GM18909 (cell line): ENCODE data around the gene ADGRF1.
"Not testable (repeated sequence)": the region's sequence is repeated elsewhere in the genome, so short reads cannot be mapped to it uniquely, and the experiment has no call there.

Source experiments
- ATAC-seq: cut with Tn5 transposase; IDR thresholded peaks from one replicate; pipeline ENCODE4 v1.9.1; 2021; ENCODE audit warnings: mild to moderate bottlenecking; ENCODE audit not compliant: unreplicated experiment, poor library complexity

The ADGRF1 gene

DNA sequence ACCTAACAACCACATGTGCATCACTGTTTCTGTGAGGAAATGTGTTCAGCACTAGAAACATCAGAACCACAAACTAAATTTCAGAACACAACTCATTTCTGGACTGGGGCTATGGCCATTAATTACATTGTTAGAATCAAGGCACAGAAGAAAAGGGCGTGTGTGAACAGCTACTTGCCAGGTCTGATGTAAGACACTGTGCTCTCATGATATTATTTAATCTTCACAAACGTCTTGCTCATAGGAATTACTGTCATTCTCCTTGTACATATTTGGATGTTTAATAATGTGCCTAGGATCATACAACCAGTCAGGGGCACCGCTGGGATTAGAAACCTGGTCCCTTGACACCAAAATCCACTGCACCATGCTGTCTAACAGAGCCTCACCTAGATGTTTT lies 14.8 kb downstream of the ADGRF1 start:
- no peak for ATAC-seq

DNA sequence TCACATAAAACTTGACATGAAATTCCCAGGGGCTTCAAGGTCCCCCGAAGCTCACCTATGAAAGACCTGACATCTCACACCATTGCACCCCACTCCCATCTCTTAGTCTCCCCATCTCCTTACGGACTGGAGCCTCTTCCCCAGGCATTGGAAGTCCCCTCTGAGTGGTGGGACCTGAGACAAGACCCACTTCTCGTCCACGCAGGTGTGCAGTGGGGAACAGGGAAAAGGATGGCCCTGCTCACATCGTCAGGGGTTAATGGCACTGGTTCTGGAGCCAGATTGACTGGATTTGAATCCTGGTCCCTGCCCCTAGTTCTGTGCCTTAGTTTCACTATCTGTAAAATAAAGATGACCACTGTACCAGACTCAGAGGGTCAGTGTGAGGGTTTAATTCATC lies 15.5 kb downstream of the ADGRF1 start:
- ATAC-seq: no peak

DNA sequence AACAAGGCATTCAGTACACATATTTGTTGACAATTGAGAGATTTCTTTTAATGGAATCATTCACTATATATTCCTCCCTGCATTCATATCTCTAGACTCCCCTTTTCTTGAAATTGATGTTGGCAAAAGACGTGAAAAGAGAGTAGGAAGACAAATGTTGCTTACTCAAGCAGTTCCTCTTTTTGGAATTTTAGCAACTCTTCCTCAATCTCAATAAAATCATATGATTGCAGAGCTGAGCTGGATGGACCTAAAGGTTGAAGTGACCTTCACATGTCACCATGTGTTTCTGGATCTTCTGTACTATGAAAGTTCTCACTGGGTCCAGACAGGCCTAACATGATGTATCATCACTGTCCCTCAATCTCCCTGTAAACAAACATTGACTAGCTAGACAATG lies 18.6 kb downstream of the ADGRF1 start:
- no peak for ATAC-seq

DNA sequence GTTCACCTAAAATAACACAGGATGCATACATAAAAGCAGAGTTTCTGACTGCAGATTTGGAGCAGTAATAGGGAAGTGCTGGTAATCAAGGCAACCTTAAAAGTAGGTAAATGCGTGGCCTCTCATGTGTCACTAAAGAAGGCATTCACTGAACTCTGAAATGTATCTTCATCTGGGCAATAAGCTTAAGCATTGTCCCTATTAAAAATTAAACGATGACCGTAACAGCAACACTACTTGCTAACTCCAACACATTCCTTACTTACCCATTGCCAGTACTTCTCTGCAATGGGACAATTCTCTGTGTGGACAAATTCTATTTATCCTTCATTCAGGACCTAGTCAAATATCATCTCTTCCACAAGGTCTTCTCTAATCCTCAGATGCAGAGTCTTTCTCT lies 19.9 kb downstream of the ADGRF1 start:
- ATAC-seq: no peak

DNA sequence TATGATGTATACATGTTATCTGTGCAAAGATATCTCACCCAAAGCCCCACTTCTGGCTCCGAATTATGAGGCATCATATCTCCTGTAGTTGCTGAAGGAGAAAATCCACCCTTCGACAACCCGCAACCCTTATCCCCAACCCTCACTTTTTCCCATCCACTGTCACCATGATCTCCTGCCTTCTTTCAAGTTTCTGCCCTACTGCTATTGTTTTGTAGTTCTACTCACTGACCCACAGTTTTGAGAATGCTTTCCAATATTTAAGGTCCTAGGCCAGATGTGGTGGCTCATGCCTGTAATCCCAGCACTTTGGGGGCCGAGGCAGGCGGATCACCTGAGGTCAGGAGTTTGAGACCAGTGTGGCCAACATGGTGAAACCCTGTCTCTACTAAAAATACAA lies 22.2 kb downstream of the ADGRF1 start:
- no peak for ATAC-seq

DNA sequence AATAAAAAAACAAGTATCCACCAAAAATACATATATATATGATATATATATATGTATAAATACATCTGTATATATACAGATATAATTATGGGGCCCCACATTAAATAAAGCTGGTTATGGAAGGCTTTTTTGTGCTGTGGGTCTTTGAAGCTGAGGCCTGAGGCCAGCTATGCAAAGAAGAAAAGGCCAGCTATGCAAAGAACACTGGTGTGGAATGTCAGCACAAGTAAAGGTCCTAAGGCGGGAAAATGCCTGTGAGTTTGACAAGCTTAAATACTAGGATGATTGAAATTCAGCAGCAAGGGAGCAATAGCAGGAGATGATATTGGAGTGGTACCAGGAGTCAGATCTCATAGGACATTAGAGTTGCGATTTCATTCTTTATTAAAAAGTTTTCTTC lies 25.2 kb downstream of the ADGRF1 start:
- ATAC-seq: no peak

DNA sequence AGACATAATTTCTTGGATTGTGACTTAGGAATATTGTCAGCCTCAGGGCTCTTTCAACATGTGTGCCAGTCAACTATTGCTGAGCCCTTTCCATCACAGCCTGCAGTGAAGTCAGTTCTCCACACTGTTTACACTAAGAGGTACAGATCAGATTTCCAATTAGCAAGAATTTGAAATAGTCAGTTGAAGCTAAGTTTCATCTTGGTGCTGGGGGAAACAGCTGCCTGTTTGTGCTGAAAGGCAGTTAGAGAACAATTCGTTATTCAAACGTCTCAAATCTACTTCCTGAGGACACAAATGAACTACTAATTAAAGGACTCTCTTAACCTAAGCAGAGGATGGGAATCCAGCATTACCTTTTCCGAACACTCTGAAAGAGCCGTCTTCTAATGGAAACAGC lies 25.9 kb downstream of the ADGRF1 start:
- no peak for ATAC-seq

DNA sequence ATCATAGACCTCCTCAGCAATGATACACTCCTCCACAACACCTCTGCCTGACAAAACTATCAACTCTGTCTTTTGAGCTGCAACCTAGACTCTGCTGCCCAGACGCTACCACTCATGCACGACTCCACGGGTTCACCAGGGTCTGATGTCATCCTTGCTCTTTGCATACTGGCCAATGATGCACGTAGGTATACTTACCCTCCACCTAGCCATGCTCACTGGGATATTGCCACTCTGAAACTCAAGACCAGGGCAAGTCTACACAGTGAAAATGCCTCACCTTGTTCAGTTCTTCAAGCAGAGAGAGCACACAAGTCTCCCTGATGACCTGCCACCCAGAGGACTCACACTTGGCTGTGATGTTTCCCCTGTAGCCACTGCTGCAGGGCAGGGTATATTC lies 27.7 kb downstream of the ADGRF1 start:
- no peak for ATAC-seq

DNA sequence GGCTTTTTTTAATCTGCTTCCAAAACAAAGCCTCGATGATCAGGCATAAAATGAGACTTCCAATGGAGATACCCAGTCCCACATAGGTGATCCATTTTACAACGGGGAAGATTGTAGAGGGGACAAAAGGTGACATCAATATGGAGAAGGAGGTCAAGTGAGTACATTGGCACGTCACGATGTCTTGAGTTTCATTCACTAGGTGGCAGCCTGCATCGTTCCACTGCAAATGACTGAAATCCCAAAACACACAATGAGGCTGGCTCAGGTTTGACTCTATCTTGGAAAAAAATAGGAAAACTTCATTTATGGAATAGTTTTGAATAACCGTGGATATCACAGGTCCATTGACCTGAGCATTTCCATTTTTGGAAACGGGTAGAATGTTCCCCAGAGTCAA lies 32.5 kb downstream of the ADGRF1 start:
- no peak for ATAC-seq

DNA sequence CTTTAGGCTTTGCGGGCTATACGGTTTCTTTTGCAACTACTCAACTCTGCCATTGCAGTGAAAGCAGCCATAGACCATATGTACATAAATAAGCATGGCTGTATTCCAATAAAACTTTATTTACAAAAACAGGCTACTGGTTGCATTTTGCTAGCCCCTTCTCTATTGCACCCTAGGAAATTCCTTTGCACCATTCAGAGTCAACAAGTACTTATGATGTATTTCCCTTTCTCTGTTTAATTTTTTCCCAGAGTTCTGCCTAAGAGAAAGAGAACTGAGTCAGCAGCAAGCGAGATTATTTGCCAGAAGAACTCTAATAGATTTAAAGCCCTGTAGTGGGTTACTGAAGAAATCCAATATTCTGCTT lies 33.8 kb downstream of the ADGRF1 start:
- ATAC-seq: no peak

DNA sequence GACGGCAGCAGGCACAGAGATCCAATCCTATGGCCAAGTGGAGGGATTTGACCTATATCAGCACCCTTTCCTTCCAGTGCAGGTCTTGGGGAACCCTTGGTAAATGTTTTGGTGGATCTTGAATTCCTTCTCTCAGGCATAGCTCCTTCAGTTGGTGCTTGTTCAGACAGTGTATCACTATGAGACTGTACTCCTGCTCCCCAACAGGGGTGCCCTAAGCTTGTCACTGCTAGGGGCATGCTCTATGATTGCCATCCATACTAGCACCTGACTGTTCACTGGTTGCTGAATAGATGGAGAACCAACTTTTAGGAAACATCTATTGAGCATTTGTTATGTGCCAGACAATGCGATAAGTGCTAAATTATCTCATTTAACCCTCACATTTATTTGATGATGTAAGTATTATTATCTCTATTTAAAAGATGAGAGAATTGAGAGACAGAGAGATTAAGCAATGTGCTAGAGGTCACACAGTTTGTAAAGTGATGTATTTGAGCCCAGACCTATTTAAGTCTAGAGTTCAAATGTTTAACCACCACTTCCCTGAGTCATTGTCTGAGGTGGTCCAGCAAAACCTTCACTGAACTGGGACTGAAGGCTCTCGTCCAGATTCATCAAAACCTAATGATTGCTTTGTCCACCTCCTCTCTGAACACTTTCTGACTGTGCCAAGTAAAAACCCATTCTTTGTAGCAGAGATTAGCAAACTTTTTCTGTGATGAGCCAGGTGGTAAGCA lies 34.3 kb downstream of the ADGRF1 start:
- no peak for ATAC-seq

DNA sequence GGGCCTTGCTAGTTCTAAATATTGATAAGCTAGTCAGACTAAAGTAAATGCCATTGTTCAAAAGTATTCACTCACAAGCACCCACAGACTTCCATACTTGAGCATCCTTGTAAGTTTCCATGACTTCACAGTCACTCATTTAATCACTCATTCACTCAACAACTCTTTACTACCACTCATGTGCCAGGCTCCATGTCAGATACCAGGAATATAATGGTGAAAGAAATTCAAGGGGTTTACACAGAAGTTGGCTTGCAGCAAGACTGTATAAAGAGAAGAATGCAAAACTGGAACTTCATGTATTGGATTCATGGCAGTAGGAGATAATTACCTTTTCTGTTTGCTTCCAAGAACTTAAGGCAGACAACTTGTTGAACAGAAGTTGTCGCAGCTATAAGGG lies 36.6 kb downstream of the ADGRF1 start:
- ATAC-seq: no peak

DNA sequence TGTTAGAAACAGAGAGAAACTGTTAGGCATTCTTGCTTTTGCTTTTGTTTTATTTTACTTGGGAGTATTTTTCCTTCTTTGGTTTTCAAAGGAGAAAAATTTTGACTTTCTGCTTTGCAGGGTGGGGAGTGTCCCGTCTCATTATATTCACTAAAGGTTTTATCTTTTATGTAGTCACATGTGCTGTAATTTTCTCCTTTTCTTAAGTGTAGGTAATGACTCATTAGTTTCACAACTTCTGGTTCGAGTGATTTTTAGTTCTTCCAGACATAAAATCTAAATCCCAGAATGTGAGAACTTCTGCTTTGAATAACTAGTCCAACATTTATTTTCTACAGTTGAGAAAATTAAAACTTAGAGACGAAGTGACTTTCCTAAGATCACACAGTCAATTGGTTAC lies 37.7 kb downstream of the ADGRF1 start:
- no peak for ATAC-seq

DNA sequence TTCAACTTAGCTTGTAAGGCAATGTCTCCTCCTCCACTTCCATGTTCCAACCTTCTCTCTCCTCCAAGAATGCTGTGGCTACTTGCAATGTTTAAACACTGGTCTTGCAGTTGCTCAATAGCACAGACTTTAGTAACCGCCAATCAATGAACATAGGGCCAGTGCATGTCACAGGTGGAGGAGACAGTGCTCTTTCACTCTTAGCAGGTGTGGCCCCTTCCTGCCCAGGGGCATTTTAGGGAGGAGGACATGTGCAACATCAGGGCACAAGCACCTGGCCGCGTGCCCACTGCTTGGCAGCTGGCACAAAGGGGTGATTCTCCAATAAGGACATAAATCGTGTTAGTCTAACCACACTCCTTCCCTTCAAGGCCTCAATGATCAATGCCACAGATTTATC lies 41.3 kb downstream of the ADGRF1 start:
- ATAC-seq: no peak

DNA sequence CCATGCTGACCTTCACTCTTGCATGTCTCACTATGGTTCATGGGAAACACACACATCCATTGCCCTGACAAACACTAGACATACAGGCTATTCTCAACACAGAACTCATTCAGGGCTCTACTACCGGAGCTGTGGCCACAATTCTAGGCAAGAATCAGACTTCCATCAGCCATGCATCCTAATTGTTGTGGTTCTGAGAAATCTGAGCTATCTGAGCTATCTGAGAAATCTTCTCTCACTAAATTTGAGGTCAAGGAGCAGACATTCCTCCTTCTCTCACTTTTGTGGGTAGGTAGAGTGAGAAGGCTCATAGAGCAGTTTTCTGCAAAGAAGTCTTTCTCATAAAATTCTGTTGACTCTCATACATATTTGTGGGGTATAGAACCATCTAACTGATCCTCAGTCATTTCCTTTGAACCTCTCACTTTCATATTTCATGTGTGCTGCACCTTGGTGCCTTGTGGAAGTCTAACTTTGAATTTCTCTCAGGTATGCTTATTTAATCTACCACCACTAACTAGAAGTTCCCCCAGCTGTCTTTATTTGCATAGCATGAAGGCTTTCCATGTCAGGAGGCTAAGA lies 43.6 kb downstream of the ADGRF1 start:
- no peak for ATAC-seq

DNA sequence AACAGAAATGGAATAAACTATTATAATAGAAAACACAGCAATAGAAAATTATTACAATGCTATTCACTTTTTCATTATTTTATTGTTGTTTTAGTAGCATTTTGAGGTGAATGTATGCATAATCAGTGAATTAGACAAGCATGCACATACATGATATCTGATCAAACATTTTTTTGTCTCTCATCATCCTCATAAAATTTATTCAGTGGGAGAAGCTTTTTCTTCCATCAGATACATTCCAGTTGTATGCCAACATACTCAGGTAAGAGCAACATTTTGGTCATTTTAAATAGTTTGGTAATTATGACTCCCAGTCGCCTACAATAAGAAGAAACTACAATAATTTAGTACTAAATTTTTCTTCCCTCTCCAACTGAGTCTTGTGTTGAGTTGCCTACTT lies 44.5 kb downstream of the ADGRF1 start:
- ATAC-seq: no peak

DNA sequence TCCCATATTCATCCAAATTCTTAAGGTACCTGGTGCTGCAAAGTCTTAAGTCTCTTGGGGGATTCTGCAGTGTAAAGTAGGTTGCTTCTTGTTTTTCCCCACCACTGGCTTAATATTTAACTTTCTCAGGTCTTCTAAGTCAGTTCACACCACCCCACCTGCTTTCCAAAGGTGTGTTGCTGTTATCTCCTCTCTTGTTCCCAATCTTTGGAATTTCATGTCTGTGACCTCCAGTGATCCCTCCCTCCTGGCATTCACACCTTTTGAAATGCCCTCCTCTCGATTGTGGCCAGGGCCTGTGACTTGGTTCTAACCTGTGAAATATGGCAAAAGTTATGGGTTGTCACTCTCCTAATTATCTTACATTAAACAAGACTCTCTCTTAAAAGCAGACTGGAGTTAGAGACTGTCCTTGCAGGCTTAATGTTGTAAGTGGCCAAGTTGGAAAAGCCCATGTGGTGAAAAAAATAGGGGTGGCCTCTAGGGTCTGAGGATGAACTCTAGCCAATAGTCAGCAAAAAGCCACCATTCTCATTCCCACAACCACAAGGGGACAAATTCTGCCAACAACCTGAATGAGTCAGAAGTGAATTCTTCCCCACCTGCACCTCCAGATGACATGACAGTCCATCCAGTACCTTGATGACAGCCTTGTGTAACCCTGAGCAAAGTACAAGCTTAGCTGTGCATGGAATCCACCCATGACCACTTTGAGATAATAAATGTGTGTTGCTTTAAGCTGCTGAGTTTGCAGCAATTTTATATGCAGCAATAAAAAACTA lies 45.1 kb downstream of the ADGRF1 start:
- ATAC-seq: no peak

DNA sequence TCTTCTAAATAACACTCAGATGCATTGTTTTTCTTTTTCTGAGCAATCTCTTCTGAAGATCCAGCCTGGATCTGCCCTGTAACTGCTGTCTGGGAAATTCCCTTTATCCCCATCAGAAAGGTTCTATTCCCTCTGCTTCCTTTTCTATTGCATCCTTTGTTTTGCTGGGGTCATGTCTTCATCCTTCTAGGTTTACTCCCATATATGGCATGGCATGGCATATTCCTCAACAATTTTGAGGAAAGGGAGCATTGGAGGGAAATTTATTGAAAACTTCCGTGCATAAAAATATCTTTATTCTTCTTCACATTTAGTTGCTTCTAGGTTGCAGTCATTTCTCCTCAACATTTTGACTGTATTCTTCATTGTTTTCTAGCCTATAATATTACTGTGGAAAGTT lies 47.2 kb downstream of the ADGRF1 start:
- no peak for ATAC-seq

DNA sequence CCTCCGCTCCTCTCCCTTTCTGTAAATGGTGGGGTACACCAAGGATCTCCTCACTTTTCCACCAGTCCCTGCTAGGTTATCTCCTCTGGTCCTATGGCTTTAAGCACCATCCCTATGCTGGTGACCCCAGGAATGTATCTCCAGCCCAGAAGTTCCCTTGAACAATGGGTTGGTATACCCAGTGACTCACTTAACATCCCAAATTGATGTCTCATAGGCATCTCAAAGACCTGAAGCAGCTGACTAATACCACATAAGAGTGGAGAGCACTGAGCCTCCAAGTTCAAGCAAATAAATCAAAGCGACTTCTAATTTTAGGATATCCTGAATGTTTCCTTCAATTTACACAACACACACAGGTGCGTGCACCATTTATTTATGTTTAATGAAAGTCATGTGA lies 48.3 kb downstream of the ADGRF1 start:
- ATAC-seq: no peak

DNA sequence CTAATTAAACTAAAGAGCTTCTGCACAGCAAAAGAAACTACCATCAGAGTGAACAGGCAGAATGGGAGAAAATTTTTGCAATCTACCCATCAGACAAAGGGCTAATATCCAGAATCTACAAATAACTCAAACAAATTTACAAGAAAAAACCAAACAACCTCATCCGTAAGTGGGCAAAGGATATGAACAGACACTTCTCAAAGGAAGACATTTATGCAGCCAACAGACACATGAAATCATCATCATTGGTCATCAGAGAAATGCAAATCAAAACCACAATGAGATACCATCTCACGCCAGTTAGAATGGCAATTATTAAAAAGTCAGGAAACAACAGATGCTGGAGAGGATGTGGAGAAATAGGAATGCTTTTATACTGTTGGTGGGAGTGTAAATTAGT lies 49.7 kb downstream of the ADGRF1 start:
- ATAC-seq: not testable (repeated sequence)

DNA sequence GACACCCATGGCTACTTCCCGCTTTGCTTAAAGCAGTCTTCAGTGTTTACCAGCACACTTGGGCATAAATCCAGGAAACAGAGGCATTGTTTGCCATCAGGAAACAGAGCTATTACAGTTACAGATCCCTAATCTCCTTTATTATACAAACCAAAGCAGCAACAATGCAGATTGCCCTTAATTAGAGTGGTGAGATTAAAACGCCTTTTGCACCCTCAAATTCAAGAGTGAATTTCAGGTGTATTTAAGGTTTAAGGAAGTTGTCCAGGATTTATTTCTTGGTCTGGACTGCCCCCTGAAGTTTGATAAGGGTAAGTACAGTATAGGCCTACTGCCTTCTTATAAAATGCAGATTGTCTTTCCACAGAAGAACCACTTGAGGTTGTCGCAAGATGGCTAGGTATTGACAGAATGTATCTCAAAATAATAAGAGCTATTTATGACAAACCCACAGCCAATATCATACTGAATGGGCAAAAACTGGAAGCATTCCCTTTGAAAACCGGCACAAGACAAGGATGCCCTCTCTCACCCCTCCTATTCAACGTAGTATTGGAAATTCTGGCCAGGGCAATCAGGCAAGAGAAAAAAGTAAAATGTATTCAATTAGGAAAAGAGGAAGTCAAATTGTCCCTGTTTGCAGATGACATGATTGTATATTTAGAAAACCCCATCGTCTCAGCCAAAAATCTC lies 51.2 kb downstream of the ADGRF1 start:
- ATAC-seq: not testable (repeated sequence)
